Effector CD8-positive, alpha-beta T cell (primary cell): ENCODE results near the gene AHCYL2.
"Not testable (repeated sequence)": the region's sequence is repeated elsewhere in the genome, so short reads cannot be mapped to it uniquely, and the experiment has no call there.

ENCODE experiments used
- DNase-seq: peaks from one replicate; lab custom pipeline; 2025; lab: John Stamatoyannopoulos, UW

The AHCYL2 gene

DNA sequence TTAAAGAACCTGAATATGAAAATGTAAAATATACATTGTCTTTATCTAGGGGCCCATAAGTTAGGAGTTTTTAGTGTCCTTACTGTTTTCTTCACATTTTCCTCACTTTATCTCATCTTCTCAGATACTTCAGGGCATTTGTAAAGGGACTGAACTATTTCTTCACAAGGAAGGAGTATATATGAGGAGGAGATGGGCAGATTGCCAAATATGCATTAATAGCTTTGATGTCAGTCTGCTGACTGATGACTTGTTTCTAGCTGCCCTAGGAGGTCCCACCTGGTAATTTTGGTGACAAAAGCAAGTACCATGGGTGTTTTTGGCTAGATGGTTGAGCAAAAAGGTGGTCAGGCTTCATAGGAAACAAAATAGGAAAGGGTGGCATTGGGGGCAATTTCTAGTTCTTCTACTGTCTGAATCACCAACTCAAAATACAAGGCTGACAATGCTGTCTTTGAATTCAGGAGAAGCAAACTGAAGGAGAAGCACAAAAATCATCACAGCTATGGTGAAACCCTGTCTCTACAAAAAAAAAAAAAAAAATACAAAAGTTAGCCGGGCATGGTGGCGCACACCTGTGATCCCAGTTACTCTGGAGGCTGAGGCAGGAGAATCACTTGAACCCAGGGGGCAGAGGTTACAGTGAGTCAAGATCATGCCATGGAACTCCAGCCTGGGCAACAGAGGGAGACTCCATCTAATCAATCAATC is 199.0 kb downstream of the AHCYL2 start:
- DNase-seq, result no peak

DNA sequence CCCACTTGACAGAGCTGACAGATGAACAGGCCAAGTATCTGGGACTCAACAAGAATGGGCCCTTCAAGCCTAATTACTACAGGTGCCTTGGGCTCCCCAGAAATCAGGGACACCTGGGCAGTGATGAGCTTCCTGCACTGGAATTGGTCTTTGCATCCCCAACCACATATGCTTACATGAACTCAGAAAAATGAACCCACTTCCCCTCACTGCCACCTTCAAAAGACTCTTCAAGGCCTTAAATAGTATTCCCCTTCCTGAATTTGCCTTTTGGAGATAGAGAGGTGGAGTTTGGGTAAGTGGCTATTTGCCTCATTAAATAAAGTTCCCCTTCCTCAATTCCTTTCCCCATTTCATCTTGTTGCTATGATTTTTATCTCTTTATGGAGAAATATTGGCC is 201.7 kb downstream of the AHCYL2 start:
- DNase-seq, result no peak

DNA sequence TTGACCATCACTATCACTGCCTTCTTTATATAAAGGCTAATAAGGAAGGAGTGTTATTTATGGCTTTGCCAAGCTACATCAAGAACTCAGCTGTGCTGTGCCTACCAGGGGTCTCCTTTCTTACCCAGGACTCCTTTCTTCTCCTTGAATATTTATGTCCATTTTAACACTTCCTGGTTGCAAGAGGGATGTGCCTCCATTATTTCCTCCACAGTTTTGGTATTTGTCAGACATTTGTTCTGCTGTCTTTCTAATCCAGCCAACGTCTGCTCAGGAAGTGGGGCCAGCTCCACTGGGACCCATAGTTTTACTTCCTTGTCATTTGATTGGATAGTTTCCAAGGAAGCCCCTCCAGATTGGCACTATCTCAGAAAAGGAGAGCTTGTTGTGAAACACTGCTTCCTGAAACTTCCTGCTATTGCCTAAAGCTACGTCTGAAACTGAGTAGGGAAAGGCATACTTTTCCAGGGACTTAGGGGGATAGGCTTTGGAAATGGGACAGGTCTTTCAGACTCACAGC is 202.8 kb downstream of the AHCYL2 start:
- DNase-seq, result no peak

DNA sequence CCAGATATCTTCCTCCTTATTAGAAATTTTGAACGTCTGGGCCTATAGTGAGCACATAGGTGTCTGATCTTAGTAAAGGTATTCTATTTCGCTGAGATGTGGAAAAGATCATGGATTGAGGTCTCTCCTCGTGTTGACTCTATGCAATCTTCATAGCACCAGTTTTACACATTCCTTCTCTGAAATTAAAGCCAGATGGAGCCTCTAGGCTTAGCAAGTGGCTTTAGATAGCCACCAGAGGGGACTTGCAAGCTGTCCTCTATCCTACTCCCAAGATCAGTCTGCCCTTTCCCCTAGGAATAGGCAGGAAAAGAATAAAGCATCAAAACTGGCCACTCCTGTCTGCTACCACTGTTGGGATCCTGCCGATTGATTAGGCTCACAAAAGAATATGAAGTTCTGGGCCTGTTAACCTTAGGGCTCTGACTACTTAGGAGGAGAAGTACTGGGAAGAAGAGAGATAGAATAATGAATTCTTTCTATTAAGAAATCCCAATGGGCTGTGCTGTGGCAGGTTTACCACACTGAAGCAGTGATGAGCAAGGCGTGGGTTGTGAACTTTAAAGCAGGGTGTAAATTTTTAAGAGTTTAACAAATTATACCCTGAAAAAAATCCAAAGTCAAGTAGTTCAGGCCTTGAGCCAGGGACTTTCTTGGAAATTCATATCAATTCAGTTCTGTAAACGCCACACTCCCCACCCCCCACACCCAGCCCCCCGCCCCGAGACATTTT is 207.2 kb downstream of the AHCYL2 start:
- no peak for DNase-seq

DNA sequence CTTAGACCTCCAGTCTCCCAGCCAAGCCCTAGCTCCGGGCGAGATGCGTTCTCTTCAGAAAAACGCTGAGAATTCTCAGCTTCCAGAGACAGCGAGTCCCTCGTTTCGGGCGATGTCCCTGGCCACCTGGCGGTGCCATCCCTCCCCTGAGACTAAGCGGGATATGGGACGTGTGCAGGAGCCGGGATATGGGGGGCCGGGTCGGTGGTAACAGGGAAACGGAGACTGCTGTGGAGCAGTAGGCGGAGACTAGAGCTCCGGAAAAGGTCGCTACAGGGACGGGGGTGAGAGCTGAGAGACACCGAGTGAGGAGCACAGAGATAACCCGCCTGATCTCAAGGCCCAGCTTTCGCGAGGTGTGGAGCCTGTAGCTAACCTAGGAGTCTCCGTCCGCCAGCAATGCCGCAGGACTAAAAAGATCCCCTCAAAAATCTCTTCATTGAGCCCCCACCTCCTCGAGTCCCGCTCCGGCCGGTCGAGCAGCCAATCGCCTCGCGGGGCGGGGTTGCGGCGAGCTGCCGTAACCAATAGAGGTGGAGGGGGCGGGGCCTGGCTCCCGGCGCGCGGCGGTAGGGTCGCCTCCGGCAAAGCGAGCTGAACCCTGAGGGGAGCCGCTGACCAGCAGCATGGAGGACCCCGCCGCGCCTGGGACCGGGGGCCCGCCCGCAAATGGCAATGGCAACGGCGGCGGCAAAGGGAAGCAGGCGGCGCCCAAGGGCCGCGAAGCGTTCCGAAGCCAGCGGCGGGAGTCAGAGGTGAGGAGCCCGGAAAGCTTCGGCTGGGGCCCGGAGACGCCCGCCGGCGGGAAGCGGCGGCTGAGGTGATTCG is 209.2 kb downstream of the AHCYL2 start, which contains the start of gene STRIP2:
Gene STRIP2 (plus strand): TSS at position 586 of the 828 bp plus-strand sequence. CDS start 41 bp downstream, at position 627.
- peak; percentile 86 for DNase-seq

DNA sequence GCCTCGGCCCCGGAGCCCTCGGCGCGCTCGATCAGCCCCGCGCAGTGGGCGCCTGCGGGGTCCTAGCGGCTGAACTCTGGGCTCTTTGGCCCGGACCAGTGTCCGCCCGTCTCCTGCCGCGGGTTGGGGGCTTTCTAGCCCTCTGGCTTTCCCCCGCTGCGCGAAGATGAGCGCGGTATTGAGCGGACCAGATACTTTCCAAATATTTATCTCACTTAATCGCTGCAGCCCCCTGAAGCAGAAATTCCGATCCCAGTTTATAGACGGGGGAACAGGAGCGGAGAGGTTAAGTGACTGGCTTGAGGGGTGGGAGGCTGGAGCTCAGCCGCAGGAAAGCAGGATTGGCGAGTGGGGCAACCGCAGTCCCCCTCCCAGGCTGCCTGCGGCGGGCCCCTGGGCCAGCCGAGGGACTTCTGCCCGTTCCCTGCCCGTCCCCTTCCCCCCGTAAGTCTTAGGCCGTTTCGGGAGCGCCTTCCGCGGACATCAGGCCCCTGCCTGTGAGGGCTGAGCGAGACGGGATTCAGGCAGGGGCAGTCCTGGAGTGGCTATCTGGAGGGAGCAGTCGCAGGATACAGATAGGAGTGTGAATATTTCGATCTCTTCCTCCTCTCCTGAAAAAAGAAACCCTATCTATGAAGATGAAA is 210.0 kb downstream of the AHCYL2 start:
- DNase-seq, result no peak

DNA sequence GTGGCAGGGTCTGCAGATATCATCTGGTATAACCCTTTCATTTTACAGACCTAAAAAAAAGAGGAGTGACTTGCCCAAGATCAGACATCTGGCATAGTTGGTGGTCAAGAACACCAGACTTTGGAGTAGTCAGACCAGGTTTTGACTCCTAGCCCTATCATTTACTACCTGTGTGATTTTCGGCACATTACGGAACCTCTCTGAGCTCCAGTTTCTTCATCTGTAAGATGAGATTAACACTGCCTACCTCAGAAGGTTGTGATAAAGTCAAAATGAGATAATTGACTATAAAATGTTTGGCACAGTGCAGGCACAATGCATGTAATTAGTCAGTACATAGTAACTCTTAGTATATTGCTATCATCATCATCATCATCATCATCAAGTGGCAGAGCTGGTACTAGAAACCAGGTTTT is 210.6 kb downstream of the AHCYL2 start:
- DNase-seq, result no peak

DNA sequence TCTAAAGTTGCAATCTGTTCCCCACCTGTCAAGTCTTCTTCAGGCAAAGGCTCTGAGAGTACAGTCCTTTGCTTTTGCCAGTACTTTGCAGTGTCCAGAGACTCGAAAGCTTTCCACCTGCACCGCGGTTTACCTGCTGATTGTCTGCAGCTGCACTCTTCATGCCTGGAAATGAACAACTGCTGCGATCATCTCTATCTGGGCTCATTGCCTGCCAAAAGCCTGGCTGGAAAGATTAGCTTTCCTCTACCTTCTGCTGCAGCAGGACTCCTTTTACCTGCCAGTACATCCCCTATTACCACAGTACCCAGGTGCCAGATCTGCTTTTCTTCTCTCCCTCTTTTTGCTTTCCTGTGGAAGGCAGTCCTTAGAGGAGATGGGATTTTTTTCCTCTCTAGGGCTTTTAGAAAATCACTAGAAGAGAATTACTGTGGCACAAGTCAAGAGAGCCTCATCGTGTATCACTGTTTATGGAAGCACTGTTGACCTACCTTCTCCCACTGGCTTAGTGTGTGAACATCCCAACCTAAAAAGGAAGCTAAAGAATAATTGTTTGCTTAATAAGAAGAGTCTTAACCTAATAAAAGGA is 211.6 kb downstream of the AHCYL2 start:
- no peak for DNase-seq

DNA sequence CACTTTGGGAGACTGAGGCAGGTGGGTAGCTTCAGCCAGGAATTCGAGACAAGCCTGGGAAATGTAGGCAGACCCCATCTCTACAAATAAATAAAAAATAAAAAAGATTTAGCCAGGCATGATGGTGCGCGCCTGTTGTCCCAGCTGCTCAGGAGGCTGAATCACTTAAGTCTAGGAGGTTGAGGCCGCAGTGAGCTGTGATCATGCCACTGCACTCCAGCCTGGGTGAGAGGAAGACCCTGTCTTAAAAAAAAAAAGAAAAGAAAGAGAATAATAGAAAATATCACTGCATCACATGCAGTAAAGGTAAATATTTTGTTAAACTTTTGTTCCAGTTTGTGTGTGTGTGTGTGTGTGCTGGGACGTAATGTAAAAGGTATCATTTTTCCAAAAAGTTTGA is 212.4 kb downstream of the AHCYL2 start:
- no peak for DNase-seq

DNA sequence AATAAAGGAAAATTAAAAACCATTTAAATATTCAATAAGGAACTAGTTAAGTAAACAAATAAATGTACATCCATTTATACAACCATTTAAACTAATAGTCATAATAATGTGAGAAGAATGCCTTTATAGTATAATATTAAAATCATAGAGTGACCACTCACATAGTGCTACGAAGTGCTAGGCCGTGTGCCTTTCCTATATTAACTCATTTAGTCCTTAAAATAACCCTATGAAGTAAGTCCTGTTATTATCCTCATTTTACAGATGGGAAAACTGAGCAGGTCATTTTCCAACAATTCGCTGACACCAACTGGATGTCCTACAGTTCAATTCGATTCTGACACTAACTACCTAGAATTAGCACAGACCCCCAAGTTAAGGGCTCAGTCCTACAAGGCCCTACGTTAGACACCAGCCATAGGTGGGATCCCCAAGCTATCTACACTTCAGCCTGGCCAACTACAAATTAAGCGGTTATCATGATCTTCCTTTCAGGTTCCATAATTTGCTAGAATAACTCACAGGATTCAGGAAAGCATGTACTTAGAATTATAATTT is 213.5 kb downstream of the AHCYL2 start:
- no peak for DNase-seq

DNA sequence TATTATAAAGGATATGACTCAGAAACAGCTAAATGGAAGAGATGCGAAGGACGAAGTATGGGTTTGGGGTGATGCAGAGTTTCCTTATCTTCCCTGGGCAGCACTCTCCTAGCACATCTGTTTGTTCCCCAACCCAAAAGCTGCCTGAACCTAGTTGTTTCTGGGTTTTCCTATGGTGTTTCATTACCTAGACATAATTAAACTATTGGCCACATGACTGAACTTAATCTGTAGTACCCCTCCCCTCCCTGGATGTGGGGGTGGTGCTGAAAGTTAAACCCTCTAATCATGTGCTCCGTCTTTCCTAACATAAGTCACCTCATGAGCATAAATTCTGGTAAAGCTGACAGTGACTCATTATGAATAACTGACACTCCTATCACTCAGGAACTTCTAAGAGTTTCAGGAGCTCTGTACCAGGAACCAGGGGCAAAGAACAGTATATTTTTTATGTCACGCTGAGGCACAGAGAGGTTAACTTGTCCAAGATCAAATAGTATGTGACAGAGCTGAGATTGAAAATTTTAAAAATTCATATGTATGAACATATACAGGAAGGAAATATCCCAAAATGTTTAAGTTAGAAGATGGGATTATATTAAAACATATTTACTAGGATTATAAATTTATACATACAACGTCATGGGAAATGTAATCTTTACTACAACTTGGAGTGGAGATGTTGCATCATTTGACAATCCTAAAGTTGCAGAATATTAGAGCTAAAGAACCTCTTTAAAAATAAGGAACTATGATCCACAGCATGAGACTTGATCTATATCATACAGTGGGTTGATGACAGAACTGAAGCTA is 214.2 kb downstream of the AHCYL2 start:
- no peak for DNase-seq

DNA sequence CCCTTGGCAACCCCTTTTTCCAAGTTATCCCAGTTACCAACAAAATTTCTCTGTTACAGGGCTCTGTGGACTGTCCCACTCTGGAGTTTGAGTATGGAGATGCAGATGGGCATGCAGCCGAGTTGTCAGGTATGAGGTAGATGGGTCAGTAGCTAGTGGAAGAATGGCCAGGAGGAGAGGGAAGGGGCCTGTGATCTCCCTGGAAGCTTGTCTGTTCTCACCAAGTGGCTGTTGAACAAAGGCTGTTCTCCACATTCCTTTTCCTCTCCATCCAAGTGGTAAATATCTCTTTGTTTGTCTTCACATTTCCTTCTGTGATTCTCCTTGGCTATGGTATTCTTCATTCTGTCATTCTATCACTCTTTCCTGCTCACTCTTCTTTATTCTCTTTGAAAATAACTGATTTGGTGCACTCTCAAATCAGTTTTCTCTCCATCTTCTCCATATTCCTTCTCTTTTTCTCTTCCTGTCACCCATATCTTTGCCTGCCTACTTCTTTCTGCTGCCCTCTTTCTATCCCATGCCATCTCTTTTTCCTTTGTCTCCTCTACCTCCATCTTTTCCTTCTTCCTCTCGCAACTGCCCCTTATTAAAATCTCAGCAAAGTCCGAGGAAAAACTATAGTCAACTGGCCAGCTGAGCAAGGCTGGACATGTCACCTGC is 215.3 kb downstream of the AHCYL2 start:
- no peak for DNase-seq

DNA sequence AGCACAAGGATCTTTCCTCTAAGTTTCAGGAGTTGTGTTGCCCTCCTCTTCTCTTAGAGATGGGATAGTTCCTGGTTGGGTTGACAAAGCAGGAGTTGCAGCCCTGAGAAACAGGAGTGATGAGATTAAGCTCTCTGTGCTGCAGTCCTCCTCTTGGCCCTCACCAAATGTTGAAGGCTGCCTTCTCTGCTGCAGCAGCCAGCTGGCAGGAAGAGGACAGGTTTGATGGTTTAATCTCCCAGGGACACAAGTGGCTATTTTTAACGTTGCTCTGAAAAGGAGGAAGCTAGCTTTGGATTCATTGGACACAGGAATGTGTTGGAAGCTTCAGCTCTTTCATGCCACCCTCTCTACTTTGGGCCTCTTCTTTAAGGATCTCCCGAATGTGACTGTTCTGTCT is 218.8 kb downstream of the AHCYL2 start:
- no peak for DNase-seq

DNA sequence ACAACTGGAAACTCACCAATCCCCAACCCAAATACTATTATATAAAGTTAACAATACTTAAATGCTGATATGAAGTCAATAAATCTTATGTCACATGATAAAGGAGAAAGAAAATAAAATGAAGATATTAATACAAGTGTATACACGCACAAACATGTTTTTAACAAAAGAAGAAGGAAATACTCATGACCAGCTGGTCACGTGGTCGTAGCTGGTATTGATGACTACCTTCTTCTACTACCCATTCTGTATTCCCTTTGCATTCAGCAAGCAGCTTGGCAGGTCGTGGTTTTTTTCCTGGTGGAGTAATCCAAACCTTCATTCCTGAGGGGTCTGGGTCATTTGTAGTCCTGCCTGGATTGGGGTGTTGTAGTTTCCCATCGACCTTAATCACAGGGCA is 219.9 kb downstream of the AHCYL2 start:
- DNase-seq, result not testable (repeated sequence)

DNA sequence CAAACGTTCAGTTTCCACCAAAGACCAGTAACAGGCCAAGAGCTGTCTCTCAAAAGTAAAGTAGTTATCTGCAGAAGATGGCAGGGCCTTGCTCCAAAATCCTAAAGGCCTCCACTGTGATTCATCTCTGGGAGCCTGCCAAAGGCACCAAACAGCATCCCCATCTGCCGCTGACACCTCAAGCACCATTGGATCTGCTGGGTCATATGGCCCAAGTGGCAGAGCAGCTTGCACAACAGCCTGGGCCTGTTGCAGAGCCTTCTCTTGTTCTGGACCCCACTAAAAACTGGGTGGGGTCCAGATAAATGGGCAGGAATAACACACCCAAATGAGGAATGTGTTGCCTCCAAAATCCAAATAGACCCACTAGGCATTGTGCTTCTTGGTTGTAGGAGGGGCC is 222.1 kb downstream of the AHCYL2 start:
- not testable (repeated sequence) for DNase-seq

DNA sequence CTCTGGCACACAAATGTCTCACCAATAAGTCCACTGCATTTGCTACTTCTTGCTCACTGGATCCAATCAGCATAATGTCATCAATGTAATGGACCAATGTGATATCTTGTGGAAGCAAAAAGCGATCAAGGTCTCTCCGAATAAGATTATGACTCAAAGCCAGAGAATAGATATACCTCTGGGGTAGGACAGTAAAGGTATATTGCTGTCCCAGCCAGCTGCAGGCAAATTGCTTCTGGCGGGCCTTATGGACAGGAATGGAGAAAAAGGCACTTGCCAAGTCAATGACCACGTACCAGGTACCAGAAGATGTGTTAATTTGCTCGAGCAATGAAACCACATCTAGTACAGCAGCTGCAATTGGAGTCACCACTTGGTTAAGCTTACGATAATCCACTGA is 222.6 kb downstream of the AHCYL2 start:
- DNase-seq, result not testable (repeated sequence)

DNA sequence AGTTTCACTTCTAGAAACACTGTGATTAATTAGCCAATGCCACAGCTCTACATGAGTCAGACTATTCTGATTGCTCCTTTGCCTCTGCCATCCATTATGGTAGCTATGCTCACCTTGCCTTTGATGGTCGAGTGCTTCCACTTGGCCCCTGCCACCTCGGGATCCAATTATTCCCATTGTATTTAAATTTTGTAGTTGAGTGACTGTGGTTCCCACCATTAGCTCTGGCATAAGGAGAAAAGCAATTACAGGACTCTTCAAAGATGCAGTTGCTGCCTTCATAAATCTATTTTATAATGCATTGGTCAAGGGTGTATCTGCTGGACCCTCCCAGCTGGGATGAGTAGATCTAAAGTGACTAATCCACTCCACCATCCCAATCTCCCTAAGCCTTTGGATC is 223.8 kb downstream of the AHCYL2 start:
- not testable (repeated sequence) for DNase-seq

DNA sequence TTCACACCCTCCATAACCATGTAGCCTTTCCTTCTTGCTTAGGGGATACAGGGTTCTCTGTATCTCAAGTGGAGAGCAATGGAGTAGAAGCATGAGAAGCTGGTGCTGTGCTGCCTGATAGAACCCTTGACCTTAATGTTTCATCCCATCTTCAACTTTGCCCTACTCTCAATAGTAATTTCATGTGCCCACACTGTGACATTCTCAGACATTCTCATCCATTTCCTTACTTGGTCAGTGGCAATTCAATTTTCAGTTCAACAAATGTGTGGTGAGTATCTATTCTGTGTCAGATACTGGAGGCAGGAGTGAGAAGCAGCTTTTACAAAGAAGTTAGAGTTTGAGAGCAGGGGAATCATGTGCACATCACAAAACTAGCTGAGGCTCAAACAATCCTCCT is 225.5 kb downstream of the AHCYL2 start:
- DNase-seq, result no peak

DNA sequence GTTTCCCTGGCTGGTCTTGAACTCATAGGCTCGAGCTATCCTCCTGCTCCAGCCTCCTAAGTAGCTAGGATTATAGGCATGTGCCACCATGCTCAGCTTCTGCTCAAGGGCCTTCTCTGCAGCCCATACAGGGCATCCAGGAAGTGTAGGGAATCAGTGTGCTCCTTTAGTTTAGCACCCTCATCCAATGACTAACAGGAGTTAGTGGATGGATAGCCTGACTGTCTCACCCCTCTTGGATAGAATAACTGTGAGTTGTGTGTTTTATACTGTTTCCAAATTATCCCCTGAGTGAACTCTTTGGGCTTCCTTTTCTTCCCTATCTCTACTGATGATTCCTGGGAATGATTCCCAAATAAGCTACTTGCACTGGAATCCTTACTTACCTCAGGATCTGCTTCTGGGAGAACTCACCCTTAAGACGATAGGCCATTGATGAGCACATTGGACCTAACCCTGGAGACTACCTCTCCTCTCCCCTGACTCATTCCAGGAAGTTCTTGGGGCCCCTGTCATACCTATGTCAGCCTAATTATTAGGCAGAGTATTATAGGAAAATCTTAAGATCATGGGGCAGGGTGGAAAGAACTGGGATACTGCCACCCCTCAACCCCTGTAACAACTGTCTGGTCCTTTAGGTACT is 227.9 kb downstream of the AHCYL2 start:
- no peak for DNase-seq
